ENCODE results near the gene MAD2L2. TPM values are rescaled to one million over a fixed set of nuclear protein-coding genes. Genes with fewer than 3 reads are reported as not detected.

The MAD2L2 gene
- total RNA-seq, 1 donor = 20.6 TPM

- Histone ChIP-seq H4K20me1 (ENCODE audit: insufficient read depth, low read length) (no peaks in the 10 kb centered on the region), H3K4me3 (ENCODE audit: insufficient read depth, low read length) (no peak overlapping the region), H3K27ac (ENCODE audit: low read depth, low read length) (no peak overlapping the region), H3K4me2 (ENCODE audit: insufficient read depth, low read length) (no peak overlapping the region), H3K36me3 (ENCODE audit: insufficient read depth, low read length) (no peaks in the 10 kb centered on the region), H3K27me3 (ENCODE audit: insufficient read depth, low read length) (peaks cover 11% of the 10 kb centered on the region), H3K4me1 (ENCODE audit: insufficient read depth, low read length) (no peaks in the 10 kb centered on the region), H3K79me2 (ENCODE audit: insufficient read depth, low read length) (no peaks in the 10 kb centered on the region), H3K9me3 (ENCODE audit: low read depth, low read length) (no peaks in the 10 kb centered on the region), H2AFZ (ENCODE audit: low read length) (no peak overlapping the region)
- no peak for TF ChIP-seq CTCF (IDR thresholded peaks at IDR 0.05; ENCODE audit: extremely low read depth, low read depth, low read length)
- no peak for DNase-seq (ENCODE audit: insufficient read length, low spot score, missing footprints)
Measured at GRCh38 chr1:11647333-11647732, 33.6 kb downstream of the MAD2L2 start.

- Histone ChIP-seq H3K4me2 (ENCODE audit: insufficient read depth, low read length) (no peak overlapping the region), H2AFZ (ENCODE audit: low read length) (no peak overlapping the region), H3K36me3 (ENCODE audit: insufficient read depth, low read length) (no peaks in the 10 kb centered on the region), H3K4me3 (ENCODE audit: insufficient read depth, low read length) (no peak overlapping the region), H3K27ac (ENCODE audit: low read depth, low read length) (no peak overlapping the region), H3K79me2 (ENCODE audit: insufficient read depth, low read length) (no peaks in the 10 kb centered on the region), H3K4me1 (ENCODE audit: insufficient read depth, low read length) (no peaks in the 10 kb centered on the region), H3K27me3 (ENCODE audit: insufficient read depth, low read length) (peaks cover 14% of the 10 kb centered on the region), H3K9me3 (ENCODE audit: low read depth, low read length) (no peaks in the 10 kb centered on the region), H4K20me1 (ENCODE audit: insufficient read depth, low read length) (no peaks in the 10 kb centered on the region)
- peak; percentile 48 for DNase-seq (ENCODE audit: insufficient read length, low spot score, missing footprints)
- no peak for TF ChIP-seq CTCF (IDR thresholded peaks at IDR 0.05; ENCODE audit: extremely low read depth, low read depth, low read length)
Measured at GRCh38 chr1:11646317-11646716, 34.6 kb downstream of the MAD2L2 start.

DNA sequence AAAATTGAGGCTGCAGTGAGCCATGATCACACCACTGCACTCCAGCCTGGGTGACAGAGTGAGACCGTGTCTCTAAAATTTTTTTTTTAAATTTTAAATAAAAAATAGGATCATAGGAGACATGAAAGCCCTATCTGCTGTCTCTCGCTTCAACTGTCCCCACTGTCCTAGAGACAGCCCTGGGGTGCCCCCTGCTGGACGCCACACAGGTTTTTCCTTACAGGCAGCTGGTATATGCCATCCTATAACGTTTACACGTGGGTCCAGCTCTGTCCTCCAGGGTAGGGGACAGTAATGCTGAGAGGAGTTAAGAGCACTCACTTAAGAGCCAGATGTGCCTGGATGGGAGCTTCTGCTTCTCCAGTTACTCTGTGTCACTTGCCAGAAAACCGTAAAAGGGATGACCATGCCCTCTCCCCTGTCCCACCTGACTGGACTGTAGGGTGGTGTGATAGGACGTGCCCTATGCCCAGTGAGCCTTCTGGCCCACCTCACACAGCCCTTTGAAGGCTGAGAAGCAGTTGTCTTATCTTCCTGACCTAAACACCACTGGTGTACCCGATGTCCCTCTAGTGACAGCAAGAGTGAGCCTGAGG lies 35.2 kb downstream of the MAD2L2 start:
- H2AFZ ChIP-seq (ENCODE audit: low read length) = no peak overlapping the region
- peak; percentile 78 for TF ChIP-seq CTCF (IDR thresholded peaks at IDR 0.05; ENCODE audit: extremely low read depth, low read depth, low read length)
- peaks cover 17% of the 10 kb centered on the region for H3K27me3 ChIP-seq (ENCODE audit: insufficient read depth, low read length)
- H3K9me3 ChIP-seq (ENCODE audit: low read depth, low read length) = no peaks in the 10 kb centered on the region
- H3K36me3 ChIP-seq (ENCODE audit: insufficient read depth, low read length) = no peaks in the 10 kb centered on the region
- H3K4me1 ChIP-seq (ENCODE audit: insufficient read depth, low read length) = no peaks in the 10 kb centered on the region
- no peaks in the 10 kb centered on the region for H4K20me1 ChIP-seq (ENCODE audit: insufficient read depth, low read length)
- no peak overlapping the region for H3K4me3 ChIP-seq (ENCODE audit: insufficient read depth, low read length)
- H3K4me2 ChIP-seq (ENCODE audit: insufficient read depth, low read length) = no peak overlapping the region
- H3K79me2 ChIP-seq (ENCODE audit: insufficient read depth, low read length) = no peaks in the 10 kb centered on the region
- H3K27ac ChIP-seq (ENCODE audit: low read depth, low read length) = no peak overlapping the region
- DNase-seq (ENCODE audit: insufficient read length, low spot score, missing footprints) = peak; percentile 96

GRCh38 chr1:11645270-11645669 lies 35.7 kb downstream of the MAD2L2 start:
- peaks cover 19% of the 10 kb centered on the region for H3K27me3 ChIP-seq (ENCODE audit: insufficient read depth, low read length)
- H3K79me2 ChIP-seq (ENCODE audit: insufficient read depth, low read length) = no peaks in the 10 kb centered on the region
- no peak overlapping the region for H3K4me3 ChIP-seq (ENCODE audit: insufficient read depth, low read length)
- no peak overlapping the region for H2AFZ ChIP-seq (ENCODE audit: low read length)
- no peaks in the 10 kb centered on the region for H3K9me3 ChIP-seq (ENCODE audit: low read depth, low read length)
- H4K20me1 ChIP-seq (ENCODE audit: insufficient read depth, low read length) = no peaks in the 10 kb centered on the region
- no peaks in the 10 kb centered on the region for H3K4me1 ChIP-seq (ENCODE audit: insufficient read depth, low read length)
- no peak for TF ChIP-seq CTCF (IDR thresholded peaks at IDR 0.05; ENCODE audit: extremely low read depth, low read depth, low read length)
- H3K4me2 ChIP-seq (ENCODE audit: insufficient read depth, low read length) = no peak overlapping the region
- no peaks in the 10 kb centered on the region for H3K36me3 ChIP-seq (ENCODE audit: insufficient read depth, low read length)
- DNase-seq (ENCODE audit: insufficient read length, low spot score, missing footprints) = no peak
- H3K27ac ChIP-seq (ENCODE audit: low read depth, low read length) = no peak overlapping the region
